Left kidney (tissue), 2 donors: ENCODE measurements around the gene DOCK1. TPM values are rescaled to one million over a fixed set of nuclear protein-coding genes. Genes with fewer than 3 reads are reported as not detected.

Experiments used
- DNase-seq: peaks from one replicate; pipeline ENCODE4 v3.0.0-alpha.2; 2013
- polyA plus RNA-seq: library from polyadenylated mRNA; unstranded; fragments of 120-200 nt; gene quantifications from one replicate; pipeline ENCODE4 v1.2.1, GENCODE V29; 2013; ENCODE audit not compliant: insufficient read length

DOCK1 gene
- polyA plus RNA-seq, 1 donor = 70.0 TPM

DNA sequence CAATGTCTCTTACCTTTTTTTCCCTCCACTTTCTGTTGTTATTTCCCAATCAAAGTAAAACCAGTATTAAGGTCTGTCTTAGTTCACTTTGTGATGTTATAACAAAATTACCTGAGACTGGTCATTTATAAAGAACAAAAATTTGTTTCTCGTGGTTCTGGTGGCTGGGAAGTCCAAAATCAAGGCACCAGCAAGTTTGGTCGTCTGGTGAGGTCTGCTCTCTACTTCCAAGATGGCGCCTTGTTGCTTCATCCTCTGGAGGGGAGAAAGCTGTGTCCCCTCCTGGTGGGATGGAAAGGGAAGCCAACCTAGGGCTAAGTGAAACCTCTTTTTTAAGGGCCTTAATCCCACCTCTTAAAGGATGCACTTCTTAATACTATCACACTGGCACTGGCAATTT, 313.4 kb downstream of the DOCK1 start:
- DNase-seq = no peak

- DNase-seq = no peak
Observed at GRCh38 chr10:127221281-127221680, 316.1 kb downstream of the DOCK1 start.

DNA sequence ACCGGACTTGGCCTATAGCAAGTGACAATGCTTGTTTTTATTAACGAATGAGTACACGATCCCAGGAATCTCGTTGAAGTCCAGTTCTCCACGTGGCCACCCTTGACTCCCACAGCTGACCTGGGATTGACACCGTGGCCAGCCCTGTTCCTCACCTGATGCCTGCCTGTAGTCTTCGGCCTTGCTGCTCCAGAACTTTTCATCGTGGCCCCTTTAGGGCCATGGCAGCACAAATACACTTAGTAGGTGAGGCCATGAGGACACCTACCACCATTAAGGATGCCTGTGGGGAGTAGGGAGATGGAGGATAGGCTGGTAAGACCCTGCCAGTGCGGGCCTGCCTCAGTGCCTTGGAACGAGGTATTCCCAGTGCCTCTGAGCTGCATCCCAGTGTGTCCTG, 321.8 kb downstream of the DOCK1 start:
- DNase-seq = no peak

GRCh38 chr10:127227663-127228062, 322.4 kb downstream of the DOCK1 start:
- DNase-seq = no peak

DNA sequence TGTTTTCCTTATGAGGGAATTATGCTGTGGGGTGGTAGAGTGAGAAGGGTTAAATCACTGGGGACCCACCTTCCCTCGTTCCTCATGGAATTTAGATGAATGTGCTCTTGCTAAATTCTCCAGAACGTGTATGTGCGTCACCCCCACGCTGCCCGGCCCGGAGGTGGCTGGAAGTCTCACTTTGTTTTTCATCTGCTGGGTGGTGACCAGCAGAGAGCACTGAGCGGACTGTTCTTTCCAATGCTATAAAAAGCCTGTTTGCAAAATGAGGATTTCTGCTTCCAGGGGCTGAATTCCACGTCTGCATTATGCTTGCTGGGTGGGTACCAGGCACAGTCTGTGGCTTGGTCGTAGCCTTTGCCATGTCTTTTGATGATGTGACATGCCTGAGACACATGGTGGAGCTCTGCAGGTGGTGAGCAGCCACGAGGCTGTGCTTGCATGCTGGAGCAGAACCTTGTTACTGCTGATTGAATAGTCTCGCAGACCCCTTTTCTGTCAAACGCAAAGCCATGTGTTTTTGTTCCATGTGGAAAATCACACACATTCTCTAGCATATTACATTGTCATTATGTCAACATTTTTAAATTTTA, 323.1 kb downstream of the DOCK1 start:
- no peak for DNase-seq

DNA sequence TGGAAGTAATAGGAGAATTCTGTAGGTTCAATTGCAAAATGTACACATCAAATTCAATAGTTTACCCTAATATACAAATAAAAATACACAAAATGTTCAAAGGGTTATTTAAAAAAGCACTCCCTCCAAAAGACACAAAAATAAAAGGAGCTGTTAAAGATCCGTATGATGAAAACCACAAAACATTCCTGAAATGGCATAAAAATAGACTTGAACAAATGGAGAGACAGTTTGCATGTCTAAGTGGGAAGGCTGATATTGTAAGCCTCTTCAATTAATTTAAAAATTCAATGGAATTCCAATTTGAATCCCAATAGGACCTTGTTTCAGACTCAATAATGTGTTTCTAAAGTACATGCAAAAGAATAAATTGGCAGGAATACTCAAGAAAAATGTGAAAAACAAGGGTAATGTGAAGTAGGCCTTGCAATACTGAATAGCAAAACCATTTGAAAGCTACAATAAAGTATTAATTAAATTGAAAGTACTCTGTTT, 329.1 kb downstream of the DOCK1 start:
- no peak for DNase-seq

- no peak for DNase-seq
Observed at GRCh38 chr10:127236266-127236665, 331.0 kb downstream of the DOCK1 start.

DNA sequence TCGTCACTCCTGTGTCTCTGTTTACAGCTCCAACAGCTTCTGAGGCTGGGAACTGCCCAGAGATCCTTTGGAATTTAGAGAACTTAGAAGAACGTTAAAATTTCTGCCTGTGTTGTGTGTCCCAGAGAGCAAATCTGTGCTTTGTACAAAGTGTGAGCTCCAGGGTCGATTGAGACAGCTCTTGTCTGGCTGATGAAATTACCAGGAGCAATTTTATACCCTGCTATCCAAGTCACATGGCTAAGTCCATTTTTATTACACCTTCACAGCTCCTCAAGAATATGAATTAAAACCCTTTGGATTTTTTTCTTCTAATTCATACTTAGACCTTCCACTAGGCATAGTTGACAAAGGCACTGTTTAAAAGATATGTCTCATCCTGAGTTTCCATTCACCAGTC, 337.7 kb downstream of the DOCK1 start:
- no peak for DNase-seq

- no peak for DNase-seq
Observed at GRCh38 chr10:127243490-127244272, 338.5 kb downstream of the DOCK1 start.

DNA sequence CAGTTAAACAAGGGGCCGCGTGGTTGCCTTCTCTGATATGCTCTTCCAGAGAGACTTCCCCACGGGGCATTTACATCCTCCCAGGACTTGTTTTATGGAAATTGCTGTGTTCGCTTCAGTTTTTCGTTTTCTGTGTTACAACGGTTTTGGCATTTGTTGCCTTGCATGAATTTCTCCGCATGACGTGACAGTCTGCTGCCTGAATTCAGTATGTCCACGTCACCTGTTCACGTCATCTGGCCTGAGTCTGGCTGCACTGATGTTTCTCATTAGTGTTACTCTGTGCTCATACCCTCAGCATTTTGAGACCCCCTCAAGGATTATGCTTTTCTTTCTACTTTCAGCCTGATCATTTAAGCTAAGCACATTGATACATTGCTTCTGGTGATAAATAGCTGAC, 340.2 kb downstream of the DOCK1 start:
- no peak for DNase-seq

- DNase-seq = no peak
Observed at GRCh38 chr10:127250031-127250430, 344.8 kb downstream of the DOCK1 start.

GRCh38 chr10:127252818-127253217, 347.6 kb downstream of the DOCK1 start:
- DNase-seq = no peak

DNA sequence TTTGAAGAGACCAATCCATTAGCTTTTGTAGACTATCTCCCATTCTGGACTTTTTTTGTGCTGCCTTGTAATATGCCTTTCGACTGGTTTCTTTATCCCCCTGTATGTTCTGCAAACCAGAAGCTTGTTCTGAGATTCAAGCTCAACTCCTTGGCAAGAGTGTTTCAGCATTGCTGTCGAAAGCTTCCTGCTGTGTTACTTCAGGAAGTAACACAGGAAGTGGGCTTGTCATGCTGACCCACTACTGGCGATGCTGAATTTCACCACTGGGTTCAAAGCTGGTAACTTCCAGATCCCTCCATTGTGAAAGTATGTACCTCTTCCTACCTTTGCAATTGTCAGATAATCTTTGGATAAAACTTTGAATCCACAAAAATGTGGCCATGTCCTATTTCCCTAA, 349.0 kb downstream of the DOCK1 start:
- no peak for DNase-seq

DNA sequence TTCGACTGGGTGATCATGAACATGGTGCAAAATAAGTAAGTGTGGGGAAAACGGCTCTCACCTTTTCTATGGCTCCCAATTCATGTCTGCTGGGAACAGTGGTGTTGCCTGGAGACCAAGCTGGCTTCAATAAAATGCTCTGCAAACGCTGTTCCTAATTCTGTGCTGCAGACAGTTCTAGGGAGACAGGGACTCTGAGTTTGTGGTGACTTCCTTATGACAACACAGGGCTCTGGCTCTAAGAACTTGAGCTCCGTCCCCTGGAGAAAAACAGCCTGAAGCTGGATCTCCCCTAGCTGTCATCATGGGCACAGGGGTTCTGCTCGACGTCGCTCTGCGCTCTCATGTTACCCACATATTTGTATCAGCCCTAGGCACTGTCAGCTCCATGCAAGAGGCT, 352.2 kb downstream of the DOCK1 start:
- DNase-seq = no peak

DNA sequence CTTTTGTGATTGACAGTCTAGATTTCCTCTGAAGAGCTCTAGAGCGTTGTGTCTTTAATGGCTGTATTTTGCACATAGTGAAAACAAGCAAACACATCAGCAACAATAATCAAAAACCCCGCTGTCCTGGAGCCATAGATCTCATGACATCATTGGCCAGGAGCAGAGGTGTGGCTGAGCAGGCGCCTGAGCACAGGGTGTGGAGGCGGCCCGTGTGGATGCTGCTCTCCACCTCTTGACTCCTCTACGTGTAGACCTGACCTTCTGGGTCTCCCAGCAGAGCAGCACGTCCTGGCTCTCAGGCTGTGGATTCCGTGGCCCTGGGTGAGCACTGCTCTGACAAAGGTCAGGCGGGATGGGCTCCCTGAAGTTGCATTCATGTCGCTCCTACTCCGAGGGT, 354.1 kb downstream of the DOCK1 start:
- DNase-seq = no peak

DNA sequence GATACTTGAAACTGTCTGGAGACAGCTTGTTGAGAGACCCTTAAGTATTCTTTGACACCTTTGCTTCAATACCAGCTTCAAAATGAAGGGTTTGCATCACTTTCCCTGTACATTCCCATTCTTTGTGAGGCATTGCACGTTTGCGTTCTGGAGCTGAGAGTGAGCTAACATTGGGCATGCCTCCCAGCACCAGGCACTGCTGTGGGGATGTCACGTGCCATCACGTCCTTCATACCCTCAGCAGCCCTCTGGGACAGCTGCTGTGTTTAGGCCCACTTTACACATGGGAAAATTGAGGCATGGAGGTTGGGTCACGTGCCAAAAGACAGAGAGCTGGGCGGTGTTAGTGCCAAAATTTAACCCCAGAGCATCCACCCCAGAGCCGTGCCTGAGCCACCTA, 357.4 kb downstream of the DOCK1 start:
- DNase-seq = no peak

GRCh38 chr10:127265288-127265687, 360.1 kb downstream of the DOCK1 start:
- no peak for DNase-seq

- no peak for DNase-seq
Observed at GRCh38 chr10:127266431-127266830, 361.2 kb downstream of the DOCK1 start.

DNA sequence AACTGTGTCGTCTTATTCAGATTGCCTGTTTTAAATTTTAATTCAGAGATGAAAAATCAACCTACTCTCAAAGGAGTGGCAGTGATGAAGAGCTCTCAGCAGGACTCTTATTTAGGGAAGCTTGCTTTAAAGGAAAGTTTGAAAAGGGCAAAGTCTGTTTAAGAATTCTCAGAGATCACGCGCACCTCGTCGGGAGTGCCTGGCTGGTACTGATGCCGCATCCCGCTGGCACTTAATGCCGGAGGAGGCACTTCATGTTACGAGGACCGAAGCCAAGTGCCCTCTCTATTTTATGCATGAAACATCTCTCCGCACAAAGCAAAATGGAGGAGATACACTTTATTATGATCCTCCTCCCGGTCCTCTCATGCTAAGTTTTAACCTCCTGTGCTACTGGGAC, 362.2 kb downstream of the DOCK1 start:
- DNase-seq = no peak

GRCh38 chr10:127272076-127272475, 366.8 kb downstream of the DOCK1 start:
- DNase-seq = no peak

- DNase-seq = no peak
Observed at GRCh38 chr10:127275272-127275671, 370.0 kb downstream of the DOCK1 start.

DNA sequence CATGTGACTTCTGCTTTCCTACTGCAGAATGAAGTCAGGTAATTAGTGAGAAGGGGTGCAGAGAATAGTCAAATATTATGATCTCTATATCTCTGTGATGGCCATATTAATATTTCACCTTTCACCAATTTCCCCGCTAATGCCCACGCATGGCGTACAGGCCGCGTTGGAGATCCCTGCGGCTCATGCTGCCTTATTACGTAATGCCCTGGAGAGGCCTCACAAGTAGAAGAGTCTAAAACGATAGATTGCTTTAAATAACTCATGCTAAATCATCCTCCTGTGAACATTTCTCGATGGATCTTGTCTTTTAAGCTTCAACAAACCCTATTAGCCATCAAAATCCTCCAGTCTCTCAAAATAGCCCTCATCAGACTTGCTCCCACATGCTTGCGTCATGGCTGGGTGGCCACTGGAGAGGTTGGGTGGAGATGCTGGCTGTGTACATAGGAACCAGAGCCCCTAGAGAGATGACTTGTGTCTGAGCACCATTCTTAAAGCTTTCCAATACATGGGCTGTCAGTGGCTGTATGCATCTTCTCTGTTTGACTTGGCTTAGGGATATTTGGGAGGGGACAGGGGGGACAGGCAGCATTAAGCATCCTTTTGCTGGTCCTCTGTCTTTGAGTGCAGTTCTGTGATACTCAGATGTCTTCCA, 370.7 kb downstream of the DOCK1 start:
- DNase-seq = no peak

DNA sequence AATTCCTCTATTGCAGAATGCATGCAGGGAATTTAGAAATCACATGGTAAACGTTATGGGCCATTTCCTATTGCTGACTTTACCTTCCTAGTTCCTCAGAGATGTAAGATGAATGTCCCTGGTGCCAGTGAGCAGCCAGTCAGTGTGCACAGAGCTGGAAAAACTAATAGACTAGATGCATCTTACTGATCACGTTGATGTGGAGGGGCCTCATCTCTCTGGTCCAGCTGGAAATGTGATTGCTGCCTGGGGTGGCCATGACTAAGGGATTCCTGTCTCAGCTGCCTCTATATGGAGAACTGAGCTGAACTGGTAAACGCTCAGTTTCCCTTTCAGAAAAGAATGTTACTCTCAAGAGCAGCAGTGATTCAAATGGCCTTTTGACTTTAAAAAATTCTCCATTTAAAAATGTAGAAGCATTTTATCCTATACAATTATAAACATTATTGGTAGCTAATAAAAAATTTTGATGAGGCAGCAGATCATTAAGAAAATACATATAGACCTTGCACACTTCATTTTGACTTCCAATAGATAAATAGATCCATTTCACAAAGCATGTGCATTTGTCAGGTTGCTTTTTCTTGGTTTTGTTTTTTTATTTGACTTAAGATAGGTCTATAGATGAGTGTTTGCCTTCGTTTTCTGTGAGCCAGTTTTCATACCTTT, 371.7 kb downstream of the DOCK1 start:
- DNase-seq = no peak
